Stimulated activated CD8-positive, alpha-beta memory T cell treated with anti-CD3 and anti-CD28 coated beads, Interleukin-12 subunit alpha, Interleukin-12 subunit beta, amount 100 ng/mL, for 24 hours (primary cell): ENCODE measurements around the gene REEP6.

Experiments
- DNase-seq: peaks from one replicate; pipeline ENCODE4 v3.0.0-alpha.2; 2020; ENCODE audit errors: extremely low read depth

The REEP6 gene

DNA sequence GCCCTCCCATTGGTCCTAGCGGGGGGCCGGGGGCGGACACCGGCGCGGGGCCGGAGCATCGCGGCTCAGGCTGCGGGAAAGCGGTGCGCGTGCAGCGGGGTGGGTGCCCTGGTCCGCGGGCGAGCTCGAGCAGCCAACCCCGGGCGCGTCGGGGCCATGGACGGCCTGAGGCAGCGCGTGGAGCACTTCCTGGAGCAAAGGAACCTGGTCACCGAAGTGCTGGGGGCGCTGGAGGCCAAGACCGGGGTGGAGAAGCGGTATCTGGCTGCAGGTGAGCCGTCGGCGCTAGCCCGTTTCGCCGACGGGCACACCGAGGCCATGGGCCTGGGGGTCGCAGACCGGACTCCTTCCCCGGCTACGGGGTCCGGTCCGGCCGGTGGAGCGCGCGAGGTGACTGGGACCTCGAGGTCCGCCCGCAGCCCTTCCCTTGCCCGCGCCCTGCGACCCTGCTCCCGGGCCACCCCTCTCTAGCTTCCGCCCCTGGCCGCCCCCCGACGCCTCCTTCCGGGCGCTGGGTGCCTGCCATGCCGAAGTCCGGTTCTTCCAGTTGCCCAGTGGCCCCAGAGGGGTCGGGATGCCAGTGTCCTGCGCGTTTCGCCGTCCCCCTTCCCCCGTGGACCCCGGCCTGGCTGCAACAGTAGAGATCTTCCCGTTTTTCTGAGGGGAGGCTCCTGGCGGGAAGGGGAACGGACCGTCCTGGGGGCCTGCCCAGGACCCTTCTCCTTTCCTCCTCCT lies at the start of gene REEP6:
TSS of gene REEP6 (plus strand) at position 68 of the 735 bp plus-strand sequence. CDS start at position 157, 89 bp downstream.
- no peak for DNase-seq

DNA sequence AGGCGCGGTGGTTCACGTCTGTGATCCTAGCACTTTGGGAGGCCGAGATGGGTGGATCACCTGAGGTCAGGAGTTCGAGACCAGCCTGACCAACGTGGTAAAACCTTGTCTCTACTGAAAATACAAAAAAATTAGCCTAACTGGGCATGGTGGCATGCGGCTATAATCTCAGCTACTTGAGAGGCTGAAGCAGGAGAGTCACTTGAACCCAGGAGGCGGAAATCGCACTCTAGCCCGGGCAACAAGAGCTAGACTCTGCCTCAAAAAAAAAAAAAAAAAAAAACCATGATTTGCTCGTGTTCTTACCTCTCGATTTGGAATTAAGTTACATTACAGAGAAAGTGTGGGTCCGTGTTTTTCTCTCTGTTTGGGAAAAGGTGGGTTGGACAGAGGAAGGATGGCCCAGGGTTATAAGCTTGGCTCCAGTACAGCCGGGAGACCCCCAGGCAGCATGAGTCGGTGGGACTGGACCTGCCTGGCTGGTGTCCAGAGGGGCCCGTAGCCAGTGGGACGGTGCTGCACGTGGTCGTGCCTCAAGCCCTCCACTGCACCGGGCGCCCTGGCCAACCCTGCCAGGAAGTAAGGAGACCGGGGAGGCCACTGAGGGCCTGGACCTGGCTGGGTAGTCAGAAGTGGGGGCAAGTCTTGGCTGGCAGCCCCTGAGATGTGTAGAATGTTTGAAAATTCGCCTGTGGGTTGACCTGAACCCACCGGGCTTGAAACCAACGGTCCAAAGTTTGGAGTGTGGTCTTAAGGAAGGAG lies 49.1 kb upstream of the REEP6 start:
- no peak for DNase-seq

DNA sequence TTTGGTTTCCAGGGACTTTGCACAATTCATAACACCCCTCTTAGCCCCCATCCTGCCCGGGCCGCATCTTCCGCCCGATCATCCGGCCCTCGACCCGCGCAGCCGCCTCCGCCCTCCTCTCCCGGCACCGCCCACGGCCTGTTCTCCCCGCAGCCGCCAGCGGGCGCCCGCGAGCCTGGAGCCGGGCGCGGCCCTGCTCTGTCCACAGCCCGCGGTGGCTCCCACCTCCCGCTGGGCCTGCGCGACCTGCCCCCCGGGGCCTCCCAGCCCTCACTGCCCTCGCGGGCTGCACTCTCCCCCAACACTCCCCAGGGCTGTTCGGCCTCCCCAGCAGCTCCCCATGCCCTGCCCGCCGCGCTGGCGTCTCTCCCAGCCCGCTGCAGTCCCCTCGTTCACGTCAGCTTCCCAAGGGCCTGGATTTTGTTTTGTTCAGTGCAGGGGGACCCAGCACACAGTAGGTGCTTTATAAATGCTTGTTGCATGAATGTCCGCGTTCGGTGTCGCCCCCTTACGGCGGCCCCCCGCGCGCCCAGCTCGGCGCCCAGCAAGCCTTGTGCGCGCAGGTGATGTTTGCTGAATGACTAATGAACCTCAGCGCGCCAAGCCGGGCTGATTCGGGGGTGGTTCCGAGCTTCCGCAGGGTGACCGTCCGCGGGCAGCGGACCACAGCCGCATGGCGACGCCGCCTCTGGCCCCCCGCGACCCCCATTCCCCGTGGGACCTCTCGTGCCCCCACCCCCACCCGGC lies 45.6 kb upstream of the REEP6 start:
- peak; percentile 46 for DNase-seq

DNA sequence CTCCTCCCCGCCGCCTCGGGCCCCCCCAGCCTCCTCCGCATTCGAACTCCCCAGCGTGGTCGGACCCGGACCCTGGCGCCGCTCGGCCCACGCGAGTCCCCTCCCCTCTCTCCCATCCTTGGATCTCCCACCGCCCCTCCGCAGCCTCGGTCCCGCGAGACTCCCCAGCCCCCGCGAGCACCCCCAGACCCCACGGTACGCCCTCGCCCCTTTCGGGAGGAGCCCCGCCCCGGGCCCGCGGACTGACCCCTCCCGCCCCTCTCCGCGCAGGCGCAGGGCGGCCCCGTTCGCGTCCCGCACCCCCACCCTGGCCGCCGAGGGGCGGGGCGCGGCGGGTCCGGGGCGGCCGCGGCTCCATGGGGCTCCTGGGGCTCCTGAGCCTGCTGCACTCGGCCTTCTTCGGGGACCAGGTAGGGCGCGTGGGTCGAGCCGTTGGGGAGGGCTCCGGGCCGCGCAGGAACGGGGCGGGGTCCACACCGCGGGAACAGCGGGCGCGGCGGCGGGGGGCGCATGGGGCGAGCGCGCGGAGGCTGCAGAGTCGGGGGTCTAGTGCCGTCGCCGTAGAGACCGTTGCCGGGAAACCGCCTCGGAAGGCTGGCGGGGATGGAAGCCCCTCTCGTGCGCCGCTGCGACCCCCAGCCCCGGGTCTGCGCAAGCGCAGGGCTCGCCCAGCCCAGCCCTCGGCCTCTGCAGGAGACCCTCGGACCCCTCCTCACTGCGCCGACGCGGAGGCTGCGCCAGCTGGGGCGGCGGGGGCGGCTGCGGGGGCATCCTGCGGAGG lies 44.9 kb upstream of the REEP6 start:
- DNase-seq = no peak

DNA sequence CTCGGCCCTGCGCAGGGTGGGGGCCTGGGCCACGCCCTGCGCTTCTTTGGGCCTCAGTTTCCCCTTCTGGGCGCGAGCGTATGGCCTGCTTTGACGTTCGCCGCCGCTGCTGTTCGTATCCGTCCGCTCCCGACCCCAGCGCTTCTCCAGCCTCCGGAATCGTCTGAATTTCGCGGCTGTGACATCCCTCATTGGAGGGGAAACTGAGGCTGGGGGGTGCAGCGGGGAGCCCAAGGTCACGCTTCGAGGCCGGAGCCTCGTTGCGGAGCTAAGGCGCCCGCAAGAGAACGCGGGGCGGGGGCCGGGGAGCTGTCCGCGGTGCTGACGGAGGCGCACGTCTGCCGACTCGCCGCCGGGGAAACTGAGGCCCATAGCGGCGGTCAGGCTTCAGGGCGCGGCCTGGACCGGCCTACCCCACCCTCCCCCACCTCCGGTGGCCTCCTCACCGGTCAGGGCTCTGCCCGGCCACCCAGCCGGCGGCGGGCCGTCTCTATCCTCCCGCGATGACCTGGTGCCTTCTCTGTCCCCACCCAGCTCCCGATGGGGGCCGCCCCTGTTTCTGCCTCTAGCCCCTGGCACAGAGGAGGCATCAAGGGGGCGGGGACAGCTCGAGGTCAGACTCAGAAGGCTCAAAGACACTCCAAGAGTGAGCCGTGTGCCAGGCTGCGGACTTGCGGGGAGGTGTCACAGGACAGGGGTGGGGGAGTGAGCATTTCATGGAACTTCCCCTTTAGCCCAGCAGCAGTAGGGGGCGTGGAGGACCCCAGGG lies 44.1 kb upstream of the REEP6 start:
- no peak for DNase-seq

DNA sequence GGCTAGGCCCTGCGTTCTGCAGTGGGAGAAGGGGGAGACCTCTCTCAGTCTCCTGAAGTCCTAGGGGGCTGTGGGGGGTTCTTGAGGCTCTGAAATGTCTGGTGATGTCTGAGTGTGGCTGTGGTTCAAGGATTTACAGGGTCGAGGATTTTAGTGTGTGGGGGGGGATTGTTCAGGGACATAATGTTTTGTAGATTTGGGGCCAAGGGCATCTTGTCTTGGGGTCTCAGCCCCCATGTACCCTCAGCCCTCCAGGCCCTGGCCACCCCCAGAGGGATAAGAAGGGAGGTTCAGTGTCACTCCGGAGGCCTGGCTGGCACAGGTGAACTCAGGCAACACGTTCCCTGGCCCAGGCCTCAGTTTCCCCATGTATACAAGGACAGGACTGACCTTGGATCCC lies 43.5 kb upstream of the REEP6 start:
- DNase-seq = no peak

DNA sequence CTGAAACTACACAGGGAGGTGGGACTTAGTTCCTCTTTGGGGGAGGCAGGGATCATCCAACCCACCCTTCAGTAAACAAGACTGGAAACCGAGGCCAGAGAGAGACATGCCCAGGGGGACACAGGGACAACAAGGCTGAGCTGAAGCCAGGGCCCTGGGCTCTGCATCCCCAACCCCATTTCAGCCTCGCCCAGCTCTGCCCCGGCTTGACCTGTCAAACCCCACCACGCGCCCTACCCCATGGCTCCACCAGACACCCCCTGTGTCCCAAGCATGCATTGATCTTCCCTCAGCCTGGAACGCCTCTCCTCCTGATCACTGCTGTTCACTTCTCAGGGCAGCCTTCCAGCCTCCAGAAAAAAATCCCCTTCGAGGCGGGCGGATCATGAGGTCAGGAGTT lies 43.0 kb upstream of the REEP6 start:
- no peak for DNase-seq

DNA sequence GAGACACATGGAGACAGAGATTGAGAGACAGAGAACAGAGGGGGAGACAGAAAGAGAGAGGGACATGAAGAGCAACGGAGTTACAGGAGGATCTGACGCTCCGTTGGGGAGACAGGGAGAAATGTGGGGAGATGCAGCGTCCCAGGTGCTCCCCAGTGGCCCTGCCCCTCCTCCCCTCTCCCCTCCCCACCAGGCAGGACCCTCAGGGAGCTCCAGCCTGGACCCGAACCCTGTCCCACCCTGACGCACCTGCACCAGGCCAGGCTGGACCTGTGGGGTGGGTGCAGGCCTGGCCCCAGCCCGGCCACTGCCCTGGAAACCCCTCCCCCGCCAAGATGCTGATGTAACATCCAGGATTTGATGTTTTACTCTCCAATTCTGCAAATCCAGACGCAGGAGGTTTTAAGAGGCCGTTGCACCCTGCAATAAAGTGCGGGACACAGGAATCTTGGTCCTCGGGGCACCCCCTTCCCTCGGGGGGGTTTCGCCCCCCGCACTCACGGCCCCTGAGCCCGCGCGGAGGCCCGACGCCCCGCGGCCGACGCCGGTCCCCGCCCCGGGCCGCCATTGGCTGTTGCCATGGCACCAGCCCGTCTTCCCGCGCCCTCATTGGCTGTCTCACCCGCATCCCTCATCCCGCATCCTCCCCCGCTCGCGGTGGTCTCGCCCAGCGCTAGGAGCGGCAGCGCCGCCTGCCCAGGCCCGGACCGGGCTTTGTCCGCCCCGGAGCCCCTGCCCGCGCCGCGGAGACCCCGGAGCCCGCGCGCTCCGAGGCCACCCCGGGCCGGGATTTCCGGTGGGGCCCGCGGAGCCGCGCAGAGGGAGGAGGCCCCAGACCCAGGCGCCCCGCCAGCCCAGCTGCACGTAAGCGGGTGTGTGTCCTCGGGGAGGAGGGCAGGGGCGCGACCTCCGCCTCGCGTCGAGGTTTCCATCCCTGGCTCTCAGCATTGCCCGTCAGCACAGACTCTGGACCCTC lies 41.2 kb upstream of the REEP6 start, which contains the start of gene APC2:
TSS of gene APC2 (plus strand) at position 655 of the 976 bp plus-strand sequence. CDS start 2,881 bp downstream, outside the sequence.
- no peak for DNase-seq

DNA sequence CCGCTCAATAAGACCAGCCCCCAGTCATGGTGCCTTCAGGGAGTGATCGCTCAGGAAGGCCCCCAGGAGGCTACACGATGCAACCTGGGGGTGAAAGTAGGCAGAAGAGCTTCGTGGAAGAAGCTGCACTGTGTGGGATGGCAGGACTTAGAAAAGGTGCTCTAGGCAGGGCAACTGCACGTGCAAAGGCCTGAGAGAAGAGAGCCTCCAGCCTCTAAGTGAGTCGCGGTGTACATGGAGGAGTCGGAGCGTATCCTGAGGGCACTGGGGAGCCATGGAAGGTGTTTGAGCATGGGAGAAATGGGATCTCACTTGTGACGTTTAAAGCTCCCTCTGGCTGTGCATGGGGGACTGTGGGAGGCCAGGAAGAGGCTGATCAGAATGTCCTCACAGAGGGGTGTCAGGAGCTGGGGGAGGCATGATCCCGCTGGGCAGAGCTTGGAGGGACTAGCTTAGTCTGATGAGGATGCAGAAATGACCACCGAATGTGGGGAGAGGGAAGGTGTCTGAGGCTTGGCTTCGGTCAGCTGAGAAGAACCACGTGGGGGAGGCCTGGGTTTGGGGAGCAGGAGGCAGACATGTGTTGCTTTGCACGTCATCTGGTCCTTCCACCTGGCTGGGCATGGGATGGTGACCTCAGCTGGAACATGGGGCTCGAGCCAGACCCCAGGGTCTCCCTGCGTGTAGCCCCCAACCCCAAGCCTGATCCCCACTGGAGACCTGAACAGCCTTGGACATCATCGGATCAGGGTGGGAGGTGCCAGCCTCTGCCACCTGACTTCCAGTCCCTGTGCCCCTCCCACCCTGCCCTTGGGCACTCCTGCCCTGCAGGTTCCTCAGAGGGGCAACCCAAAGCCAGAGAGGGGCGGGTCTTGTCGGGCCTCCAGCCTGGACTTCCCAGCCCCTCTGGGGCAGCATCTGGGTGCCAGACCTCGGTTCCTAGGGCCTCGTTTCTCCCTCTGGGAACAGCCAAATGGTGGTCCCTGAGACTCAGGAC lies 39.9 kb upstream of the REEP6 start:
- no peak for DNase-seq

DNA sequence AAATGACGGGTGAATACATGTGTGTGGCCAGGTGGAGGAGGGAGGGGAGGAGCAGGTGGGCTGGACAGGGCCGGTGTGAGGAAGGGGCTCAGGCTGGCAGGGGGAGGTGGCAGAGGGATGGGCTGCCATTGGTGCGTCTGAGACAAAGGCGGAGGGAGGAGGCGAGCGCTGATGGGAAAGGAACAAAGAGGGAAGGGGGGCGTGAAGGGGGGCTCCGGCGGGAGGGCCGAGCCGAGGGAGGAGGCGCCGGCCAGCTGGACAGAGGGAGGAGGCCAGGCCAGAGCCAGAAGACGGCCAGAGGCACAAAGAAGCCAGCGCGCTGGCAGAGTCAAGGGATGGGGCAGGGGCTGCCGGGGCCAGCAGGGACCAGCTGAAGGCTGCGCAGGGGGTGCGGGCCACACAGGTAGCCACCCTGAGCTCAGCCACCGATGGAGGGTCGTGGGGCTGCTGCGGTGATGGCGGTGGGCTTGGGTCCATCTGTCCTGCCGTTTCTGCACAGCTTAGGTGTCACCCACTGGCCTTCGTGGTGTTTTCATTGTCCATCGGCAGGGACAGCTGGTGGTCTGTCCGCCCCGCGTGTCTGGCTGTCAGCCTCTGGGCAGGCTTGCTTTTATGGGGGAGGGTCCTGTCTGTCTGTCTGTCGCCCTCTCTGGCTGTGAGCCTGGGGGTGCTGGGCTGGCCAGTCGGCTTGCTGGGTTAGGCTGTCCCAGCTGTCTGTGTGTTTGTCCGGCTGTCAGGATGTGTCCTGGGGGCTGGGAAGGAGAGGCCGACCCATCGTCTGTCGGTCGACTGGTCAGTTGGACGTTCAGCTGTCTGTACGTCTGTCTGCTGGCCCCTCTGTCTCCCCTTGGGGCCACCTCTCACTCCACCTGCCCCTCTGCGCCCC lies 38.8 kb upstream of the REEP6 start:
- no peak for DNase-seq

DNA sequence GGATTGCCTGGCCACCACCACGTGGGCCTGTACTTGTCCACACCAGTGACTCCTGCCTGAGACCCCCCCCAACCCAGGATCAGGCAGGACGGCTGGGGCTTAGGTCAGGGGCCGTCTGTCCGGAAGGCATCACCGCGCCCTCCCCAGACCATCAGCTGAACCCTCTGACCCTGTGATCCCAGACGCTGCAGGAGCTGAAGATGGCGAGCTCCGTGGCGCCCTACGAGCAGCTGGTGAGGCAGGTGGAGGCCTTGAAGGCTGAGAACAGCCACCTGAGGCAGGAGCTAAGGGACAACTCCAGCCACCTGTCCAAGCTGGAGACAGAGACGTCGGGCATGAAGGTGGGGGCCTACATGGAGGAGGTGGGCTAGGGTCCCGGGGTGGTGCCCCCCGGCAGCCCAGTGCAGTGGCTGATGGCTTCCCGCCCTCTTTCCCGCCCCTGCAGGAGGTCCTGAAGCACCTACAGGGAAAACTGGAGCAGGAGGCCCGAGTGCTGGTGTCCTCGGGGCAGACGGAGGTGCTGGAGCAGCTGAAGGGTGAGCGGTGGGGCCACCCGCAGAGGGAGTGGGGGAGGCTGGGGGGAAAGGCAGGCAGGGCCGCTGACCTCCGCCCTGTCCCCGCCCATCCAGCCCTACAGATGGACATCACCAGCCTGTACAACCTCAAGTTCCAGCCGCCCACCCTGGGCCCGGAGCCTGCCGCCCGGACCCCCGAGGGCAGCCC lies 38.0 kb upstream of the REEP6 start:
- DNase-seq = no peak

DNA sequence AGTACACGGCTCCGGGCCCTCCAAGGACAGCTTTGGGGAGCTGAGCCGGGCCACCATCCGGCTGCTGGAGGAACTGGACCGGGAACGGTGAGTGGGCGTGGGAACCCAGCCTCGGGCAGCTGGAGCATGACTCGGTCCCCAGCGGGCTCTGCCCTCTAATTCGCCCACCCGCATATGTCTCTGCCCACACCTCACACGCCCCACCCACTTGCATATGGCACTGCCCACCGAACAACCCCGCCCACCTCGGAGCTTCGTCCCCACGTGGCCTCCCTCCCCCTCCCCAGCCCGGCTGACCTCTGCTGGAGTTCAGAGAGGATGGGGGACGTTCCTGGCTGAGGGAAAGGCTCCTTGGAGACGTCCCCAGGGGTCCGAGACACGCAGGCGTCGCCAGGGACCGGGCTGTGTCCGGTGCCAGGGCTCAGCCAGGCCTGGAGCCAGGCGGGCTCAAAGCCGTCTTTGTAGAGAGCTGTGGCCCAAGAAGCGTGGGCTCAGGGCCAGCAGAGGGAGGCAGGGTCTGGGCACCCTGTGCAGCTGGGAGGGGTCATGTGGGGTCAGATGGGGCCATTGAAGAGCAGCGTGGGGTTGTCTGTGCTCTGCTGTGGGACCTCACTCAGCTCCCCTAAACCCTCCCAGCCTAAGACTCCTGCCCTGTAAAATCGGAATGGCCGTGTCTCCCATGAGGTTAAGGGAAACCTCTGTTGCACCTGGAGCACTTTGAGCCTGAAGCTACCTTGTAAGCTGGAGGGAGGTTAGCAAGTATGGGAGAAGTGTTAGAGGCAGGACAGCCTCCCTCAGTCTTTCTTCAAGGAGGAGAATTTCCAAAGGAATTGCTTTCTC lies 37.2 kb upstream of the REEP6 start:
- no peak for DNase-seq

DNA sequence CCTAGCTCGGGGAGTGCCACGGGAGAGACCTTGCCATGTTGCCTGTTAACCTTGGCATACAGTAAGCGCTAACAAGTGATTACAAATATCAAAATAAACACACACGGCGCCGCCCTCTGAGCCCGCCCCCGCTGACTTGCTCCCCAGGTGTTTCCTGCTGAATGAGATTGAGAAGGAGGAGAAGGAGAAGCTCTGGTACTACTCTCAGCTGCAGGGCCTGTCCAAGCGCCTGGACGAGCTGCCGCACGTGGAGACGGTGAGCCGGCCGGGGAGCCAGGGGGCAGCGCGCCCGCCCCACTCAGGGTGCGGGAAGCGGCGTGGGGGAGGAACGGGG lies 36.0 kb upstream of the REEP6 start:
- no peak for DNase-seq

DNA sequence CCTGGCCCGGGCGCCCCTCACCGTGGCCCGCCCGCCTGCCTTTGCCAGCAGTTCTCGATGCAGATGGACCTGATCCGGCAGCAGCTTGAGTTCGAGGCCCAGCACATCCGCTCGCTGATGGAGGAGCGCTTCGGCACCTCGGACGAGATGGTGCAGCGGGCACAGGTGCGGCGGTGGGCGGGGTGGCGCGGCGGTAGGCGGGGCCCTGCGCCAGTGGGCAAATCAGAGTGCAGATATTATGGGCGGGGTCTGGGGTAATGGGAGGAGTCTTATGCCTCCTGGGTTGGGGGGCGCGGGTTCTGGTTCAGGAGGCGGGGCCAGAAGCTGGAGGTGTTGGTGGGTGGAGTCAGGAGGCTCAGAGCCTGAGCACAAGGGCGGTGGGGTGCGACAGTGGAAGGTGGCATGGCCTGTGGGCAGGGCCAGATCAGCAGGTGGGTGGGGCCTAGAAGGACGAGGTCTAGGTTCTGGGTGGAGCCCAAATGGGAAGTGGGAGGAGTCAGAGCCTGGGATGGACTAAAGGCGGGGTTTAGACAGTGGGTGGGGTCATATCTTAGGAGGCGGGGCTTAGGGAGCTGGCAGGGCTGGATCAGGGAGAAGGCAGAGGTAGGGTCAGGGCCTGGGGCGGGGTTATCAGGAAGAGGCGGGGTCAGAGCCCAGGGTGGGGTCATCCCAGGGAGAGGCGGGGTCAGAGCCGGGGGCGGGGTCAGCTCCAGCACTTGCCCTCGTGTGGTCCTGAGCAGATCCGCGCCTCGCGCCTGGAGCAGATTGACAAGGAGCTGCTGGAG lies 35.5 kb upstream of the REEP6 start:
- no peak for DNase-seq
